Measurements from ENCODE around the gene DAGLB. TPM values are rescaled to one million over a fixed set of nuclear protein-coding genes. Genes with fewer than 3 reads are reported as not detected.

DAGLB gene
- polyA plus RNA-seq, 1 experiment, result 25.3 TPM

DNA sequence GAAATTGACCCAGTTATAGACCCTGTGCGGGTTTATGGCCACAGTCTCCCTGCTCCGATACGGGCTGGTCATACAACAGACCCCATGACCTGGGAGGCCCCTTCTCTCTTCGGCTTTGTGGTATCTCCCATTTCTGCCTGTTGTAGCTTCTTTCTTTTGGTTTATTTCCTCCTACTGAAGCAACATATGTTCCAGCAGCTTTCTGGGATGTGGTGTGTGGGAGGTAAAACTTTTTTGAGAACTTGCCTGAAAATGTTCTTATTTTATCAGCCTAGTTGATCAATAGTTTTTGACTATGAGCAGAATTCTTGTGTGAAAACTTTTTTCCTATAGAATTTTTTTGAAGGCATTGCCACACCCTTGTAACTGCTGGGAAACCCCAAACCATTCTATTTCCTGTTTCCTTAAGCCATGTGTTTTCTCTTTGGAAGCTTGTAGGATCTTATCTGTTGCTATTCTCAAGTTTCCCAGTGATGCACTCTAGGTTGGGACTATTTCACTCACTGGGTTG, 80.0 kb downstream of the DAGLB start:
- POLR2A ChIA-PET, result no interaction called here
- Histone ChIP-seq H3K9me3 (ENCODE audit: control insufficient read depth, insufficient read depth, low read length) (no peaks in the 10 kb centered on the region), H3K27me3 (ENCODE audit: control insufficient read depth, insufficient read depth, low read length) (no peaks in the 10 kb centered on the region), H3K27ac (ENCODE audit: low read depth, low read length) (peak overlapping the region; percentile 21), H3K4me3 (ENCODE audit: low read depth, low read length) (no peak overlapping the region)
- CTCF ChIA-PET, result no interaction called here
- no peak for DNase-seq (ENCODE audit: low read depth, low spot score)
- TF ChIP-seq, protein P1, sequence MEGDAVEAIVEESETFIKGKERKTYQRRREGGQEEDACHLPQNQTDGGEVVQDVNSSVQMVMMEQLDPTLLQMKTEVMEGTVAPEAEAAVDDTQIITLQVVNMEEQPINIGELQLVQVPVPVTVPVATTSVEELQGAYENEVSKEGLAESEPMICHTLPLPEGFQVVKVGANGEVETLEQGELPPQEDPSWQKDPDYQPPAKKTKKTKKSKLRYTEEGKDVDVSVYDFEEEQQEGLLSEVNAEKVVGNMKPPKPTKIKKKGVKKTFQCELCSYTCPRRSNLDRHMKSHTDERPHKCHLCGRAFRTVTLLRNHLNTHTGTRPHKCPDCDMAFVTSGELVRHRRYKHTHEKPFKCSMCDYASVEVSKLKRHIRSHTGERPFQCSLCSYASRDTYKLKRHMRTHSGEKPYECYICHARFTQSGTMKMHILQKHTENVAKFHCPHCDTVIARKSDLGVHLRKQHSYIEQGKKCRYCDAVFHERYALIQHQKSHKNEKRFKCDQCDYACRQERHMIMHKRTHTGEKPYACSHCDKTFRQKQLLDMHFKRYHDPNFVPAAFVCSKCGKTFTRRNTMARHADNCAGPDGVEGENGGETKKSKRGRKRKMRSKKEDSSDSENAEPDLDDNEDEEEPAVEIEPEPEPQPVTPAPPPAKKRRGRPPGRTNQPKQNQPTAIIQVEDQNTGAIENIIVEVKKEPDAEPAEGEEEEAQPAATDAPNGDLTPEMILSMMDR (IDR thresholded peaks at IDR 0.05; ENCODE audit: low read depth, low read length), result no peak

DNA sequence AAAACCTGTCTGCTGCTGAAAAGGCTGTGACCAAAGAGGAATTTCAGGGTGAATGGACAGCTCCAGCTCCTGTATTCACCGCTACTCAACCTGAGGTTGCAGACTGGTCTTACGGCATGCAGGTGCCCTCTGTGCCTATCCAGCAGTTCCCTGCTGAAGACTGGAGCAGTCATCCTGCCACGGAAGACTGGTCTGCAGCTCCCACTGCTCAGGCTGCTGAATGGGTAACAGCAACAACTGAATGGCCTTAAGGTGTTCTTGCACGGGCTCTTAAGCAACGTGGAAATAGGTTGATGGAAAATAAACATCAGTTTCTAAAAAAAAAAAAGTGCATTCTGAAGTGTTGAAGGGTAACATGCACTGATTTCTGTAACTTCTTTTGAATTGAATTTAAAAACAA, 82.3 kb downstream of the DAGLB start:
- Histone ChIP-seq H3K27me3 (ENCODE audit: control insufficient read depth, insufficient read depth, low read length) (no peaks in the 10 kb centered on the region), H3K27ac (ENCODE audit: low read depth, low read length) (no peak overlapping the region), H3K9me3 (ENCODE audit: control insufficient read depth, insufficient read depth, low read length) (no peaks in the 10 kb centered on the region), H3K4me3 (ENCODE audit: low read depth, low read length) (no peak overlapping the region)
- no peak for DNase-seq (ENCODE audit: low read depth, low spot score)
- ChIA-PET CTCF (no interaction called here), POLR2A (no interaction called here)
- TF ChIP-seq, protein P1 (IDR thresholded peaks at IDR 0.05; ENCODE audit: low read depth, low read length), result no peak

DNA sequence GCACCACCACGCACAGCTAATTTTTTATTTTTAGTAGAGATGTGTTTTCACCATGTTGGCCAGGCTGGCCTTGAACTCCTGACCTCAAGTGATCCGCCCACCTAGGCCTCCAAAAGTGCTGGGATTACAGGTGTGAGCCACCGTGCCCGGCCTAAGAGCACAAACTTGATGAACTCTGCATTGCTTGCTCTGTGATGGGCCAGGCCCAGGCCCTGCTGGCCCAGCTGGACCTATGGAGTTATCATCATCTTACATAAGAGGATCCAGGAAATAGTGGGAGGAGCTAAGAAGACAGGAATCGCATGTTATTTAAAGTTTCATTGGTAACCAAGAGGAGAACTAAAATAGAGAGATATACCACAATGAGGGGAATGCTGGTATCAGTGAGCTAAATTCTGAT, 86.9 kb downstream of the DAGLB start:
- no peaks in the 10 kb centered on the region for H3K27me3 ChIP-seq (ENCODE audit: control insufficient read depth, insufficient read depth, low read length)
- ChIA-PET POLR2A (interaction anchor here (0.5 kb wide), 1 partner anchor 11 kb away, joined by 3 read pairs; no protein-coding TSS in a partner anchor), CTCF (interaction anchor here (0.6 kb wide), 1 partner anchor 76 kb away, joined by 3 read pairs; no protein-coding TSS in a partner anchor)
- H3K27ac ChIP-seq (ENCODE audit: low read depth, low read length), result no peak overlapping the region
- TF ChIP-seq, protein P1 (IDR thresholded peaks at IDR 0.05; ENCODE audit: low read depth, low read length), result no peak
- no peaks in the 10 kb centered on the region for H3K9me3 ChIP-seq (ENCODE audit: control insufficient read depth, insufficient read depth, low read length)
- no peak for DNase-seq (ENCODE audit: low read depth, low spot score)
- H3K4me3 ChIP-seq (ENCODE audit: low read depth, low read length), result no peak overlapping the region

DNA sequence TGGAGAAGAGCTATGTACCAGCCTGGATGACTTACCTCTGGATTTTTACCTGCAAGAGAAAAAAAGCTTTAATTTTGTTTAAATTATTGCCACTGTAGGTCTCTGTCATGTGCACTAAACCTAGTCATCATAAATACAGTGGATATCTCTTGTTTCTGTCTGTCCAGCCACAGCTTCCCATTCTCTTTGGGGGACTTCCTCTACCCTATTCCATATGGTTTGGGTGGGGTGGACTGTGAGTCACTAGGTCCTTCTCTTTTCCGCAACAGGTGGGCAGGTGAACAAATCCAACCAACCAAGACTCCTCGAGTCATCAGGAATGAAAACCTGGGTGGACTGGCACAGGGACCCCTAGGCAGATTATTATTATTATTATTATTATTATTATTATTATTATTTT, 88.0 kb downstream of the DAGLB start:
- ChIA-PET POLR2A (interaction anchor here (0.6 to 0.7 kb wide), 2 partner anchors 19 to 540 kb away, joined by 3 to 6 read pairs; no protein-coding TSS in a partner anchor), CTCF (no interaction called here)
- no peaks in the 10 kb centered on the region for H3K27me3 ChIP-seq (ENCODE audit: control insufficient read depth, insufficient read depth, low read length)
- H3K9me3 ChIP-seq (ENCODE audit: control insufficient read depth, insufficient read depth, low read length), result no peaks in the 10 kb centered on the region
- TF ChIP-seq, protein P1 (IDR thresholded peaks at IDR 0.05; ENCODE audit: low read depth, low read length), result no peak
- no peak overlapping the region for H3K27ac ChIP-seq (ENCODE audit: low read depth, low read length)
- H3K4me3 ChIP-seq (ENCODE audit: low read depth, low read length), result no peak overlapping the region
- DNase-seq (ENCODE audit: low read depth, low spot score), result no peak

Other genes with a start within 250 kb of the DAGLB start
- 28.5 and 30.2 TPM in 2 replicates for gene CYTH3, start 175.3 kb downstream of the DAGLB start, polyA plus RNA-seq (2011; rRNA removed)
- 18.0 and 22.4 TPM in 2 replicates for gene FAM220A, start 99.0 kb downstream of the DAGLB start, polyA plus RNA-seq (2011; rRNA removed)
- gene RAC1, start 73.4 kb downstream of the DAGLB start, polyA plus RNA-seq (2011; rRNA removed), result 478 and 535 TPM in 2 replicates
- 310 and 373 TPM in 2 replicates for gene KDELR2, start 36.2 kb upstream of the DAGLB start, polyA plus RNA-seq (2011; rRNA removed)
- 0.02 TPM in 1 of 2 replicates, not detected in the other for gene GRID2IP, start 103.5 kb upstream of the DAGLB start, polyA plus RNA-seq (2011; rRNA removed)
- gene ZDHHC4, start 129.5 kb upstream of the DAGLB start, polyA plus RNA-seq (2011; rRNA removed), result 99.4 and 103 TPM in 2 replicates
- gene INTS15, start 142.1 kb upstream of the DAGLB start, polyA plus RNA-seq (2011; rRNA removed), result 17.1 and 17.6 TPM in 2 replicates
- gene ZNF853, start 167.7 kb upstream of the DAGLB start, polyA plus RNA-seq (2011; rRNA removed), result 5.3 and 6.7 TPM in 2 replicates
- gene ZNF316, start 189.4 kb upstream of the DAGLB start, polyA plus RNA-seq (2011; rRNA removed), result 4.8 and 5.6 TPM in 2 replicates